Measurements from ENCODE around the gene GXYLT1. TPM values are rescaled to one million over a fixed set of nuclear protein-coding genes. Genes with fewer than 3 reads are reported as not detected.

The GXYLT1 gene
- total and polyA plus RNA-seq, 2 of the 13 experiments (the other 11 are each of a cell fraction or from before 2014, with no cell fraction given) = 7.8 to 17.0 TPM

GRCh38 chr12:42145197-42145549, 499 bp upstream of the GXYLT1 start:
- 0% methylated on average over 8 of the region's 8 CpGs for WGBS (ENCODE audit: low lambda C conversion rate)
- Histone ChIP-seq H3K27me3 (ENCODE audit: control insufficient read depth in 1 of 2, insufficient read depth in 2 of 2, low read length in 2 of 2) (no peaks in the 10 kb centered on the region), H2AFZ (ENCODE audit: low read length) (peak overlapping the region; percentile 88), H3K9me3 (ENCODE audit: low read length) (no peaks in the 10 kb centered on the region), H3K4me2 (ENCODE audit: low read depth, low read length) (peak overlapping the region; percentile 94), H3K27ac (ENCODE audit: extremely low read length, insufficient read depth, low read length) (peak overlapping the region; percentile 80), H4K20me1 (ENCODE audit: insufficient read depth, low read length) (peaks cover 21% of the 10 kb centered on the region), H3K4me1 (ENCODE audit: insufficient read depth, low read length) (peaks cover 45% of the 10 kb centered on the region), H3K36me3 (replicated peaks in 1 of 2; ENCODE audit: control insufficient read depth in 1 of 2, insufficient read depth in 2 of 2, low read length in 2 of 2) (no peaks in the 10 kb centered on the region), H3K4me3 (replicated peaks in 1 of 3; ENCODE audit: insufficient read depth in 1 of 3, low read depth in 2 of 3, low read length in 3 of 3) (peak overlapping the region; percentile 79 to 85 (median 83)), H3K9ac (ENCODE audit: insufficient read depth, low read depth, low read length) (peak overlapping the region; percentile 79), H3K79me2 (ENCODE audit: insufficient read depth, low read length) (peaks cover 40% of the 10 kb centered on the region)
- intact Hi-C loops (cut with micrococcal nuclease; ENCODE audit: unreplicated experiment) = no loop called here
- ChIA-PET POLR2A (interaction anchor here (1.0 kb wide), 2 partner anchors 10 to 90 kb away, joined by 3 to 4 read pairs; no protein-coding TSS in a partner anchor), CTCF (ENCODE audit: low intra/inter-chr PET ratio, low total read pairs) (interaction anchor here (0.6 kb wide), 1 partner anchor 35 kb away, joined by 4 read pairs; no protein-coding TSS in a partner anchor)
- DNase-seq (ENCODE audit: low spot score) (no peak), FAIRE-seq (no peak), ATAC-seq (peak; percentile 13)
- BruUV-seq (replicated peaks) = TSS peak; percentile 83
- in situ Hi-C loops (cut with HindIII; ENCODE audit: extremely low pct_ligation_motif_present, low pct_unique_long_range_greater_than_20kb) = no loop called here
- no peak for TF ChIP-seq POLR2A (IDR thresholded peaks at IDR 0.05; ENCODE audit: insufficient read depth in 1 of 2, low read depth in 2 of 2, low read length in 2 of 2)
- TF ChIP-seq, protein P1, sequence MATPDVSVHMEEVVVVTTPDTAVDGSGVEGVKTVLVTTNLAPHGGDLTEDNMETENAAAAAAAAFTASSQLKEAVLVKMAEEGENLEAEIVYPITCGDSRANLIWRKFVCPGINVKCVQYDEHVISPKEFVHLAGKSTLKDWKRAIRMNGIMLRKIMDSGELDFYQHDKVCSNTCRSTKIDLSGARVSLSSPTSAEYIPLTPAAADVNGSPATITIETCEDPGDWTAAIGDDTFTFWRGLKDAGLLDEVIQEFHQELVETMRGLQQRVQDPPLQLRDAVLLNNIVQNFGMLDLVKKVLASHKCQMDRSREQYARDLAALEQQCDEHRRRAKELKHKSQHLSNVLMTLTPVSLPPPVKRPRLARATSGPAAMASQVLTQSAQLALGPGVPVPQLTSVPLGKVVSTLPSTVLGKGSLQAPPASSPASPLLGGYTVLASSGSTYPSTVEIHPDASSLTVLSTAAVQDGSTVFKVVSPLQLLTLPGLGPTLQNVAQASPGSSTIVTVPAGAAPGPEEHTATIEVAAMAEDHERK (CRISPR knock-in tag; IDR thresholded peaks at IDR 0.05; ENCODE audit: low read depth) = no peak
- TF ChIP-seq AHDC1 (CRISPR knock-in tag; IDR thresholded peaks at IDR 0.05; ENCODE audit: borderline replicate concordance) = 0 out of 2 replicates have a peak, but pooled peaks have one; percentile 16
- TF ChIP-seq, protein P2, sequence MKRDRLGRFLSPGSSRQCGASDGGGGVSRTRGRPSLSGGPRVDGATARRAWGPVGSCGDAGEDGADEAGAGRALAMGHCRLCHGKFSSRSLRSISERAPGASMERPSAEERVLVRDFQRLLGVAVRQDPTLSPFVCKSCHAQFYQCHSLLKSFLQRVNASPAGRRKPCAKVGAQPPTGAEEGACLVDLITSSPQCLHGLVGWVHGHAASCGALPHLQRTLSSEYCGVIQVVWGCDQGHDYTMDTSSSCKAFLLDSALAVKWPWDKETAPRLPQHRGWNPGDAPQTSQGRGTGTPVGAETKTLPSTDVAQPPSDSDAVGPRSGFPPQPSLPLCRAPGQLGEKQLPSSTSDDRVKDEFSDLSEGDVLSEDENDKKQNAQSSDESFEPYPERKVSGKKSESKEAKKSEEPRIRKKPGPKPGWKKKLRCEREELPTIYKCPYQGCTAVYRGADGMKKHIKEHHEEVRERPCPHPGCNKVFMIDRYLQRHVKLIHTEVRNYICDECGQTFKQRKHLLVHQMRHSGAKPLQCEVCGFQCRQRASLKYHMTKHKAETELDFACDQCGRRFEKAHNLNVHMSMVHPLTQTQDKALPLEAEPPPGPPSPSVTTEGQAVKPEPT (CRISPR knock-in tag; IDR thresholded peaks at IDR 0.05; ENCODE audit: low read depth) = 0 out of 2 replicates have a peak, but pooled peaks have one; percentile 19
- TF ChIP-seq, protein P3, sequence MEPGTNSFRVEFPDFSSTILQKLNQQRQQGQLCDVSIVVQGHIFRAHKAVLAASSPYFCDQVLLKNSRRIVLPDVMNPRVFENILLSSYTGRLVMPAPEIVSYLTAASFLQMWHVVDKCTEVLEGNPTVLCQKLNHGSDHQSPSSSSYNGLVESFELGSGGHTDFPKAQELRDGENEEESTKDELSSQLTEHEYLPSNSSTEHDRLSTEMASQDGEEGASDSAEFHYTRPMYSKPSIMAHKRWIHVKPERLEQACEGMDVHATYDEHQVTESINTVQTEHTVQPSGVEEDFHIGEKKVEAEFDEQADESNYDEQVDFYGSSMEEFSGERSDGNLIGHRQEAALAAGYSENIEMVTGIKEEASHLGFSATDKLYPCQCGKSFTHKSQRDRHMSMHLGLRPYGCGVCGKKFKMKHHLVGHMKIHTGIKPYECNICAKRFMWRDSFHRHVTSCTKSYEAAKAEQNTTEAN (CRISPR knock-in tag; conservative IDR thresholded peaks at IDR 0.05) = peak; percentile 32; the same call in 1 of the 2 replicates
- TF ChIP-seq, protein P4, sequence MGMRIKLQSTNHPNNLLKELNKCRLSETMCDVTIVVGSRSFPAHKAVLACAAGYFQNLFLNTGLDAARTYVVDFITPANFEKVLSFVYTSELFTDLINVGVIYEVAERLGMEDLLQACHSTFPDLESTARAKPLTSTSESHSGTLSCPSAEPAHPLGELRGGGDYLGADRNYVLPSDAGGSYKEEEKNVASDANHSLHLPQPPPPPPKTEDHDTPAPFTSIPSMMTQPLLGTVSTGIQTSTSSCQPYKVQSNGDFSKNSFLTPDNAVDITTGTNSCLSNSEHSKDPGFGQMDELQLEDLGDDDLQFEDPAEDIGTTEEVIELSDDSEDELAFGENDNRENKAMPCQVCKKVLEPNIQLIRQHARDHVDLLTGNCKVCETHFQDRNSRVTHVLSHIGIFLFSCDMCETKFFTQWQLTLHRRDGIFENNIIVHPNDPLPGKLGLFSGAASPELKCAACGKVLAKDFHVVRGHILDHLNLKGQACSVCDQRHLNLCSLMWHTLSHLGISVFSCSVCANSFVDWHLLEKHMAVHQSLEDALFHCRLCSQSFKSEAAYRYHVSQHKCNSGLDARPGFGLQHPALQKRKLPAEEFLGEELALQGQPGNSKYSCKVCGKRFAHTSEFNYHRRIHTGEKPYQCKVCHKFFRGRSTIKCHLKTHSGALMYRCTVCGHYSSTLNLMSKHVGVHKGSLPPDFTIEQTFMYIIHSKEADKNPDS (CRISPR knock-in tag; IDR thresholded peaks at IDR 0.05) = 0 out of 2 replicates have a peak, but pooled peaks have one; percentile 0
- TF ChIP-seq MIER2 (CRISPR knock-in tag; IDR thresholded peaks at IDR 0.05) = 0 out of 2 replicates have a peak, but pooled peaks have one; percentile 17
- TF ChIP-seq MYNN (CRISPR knock-in tag; IDR thresholded peaks at IDR 0.05; ENCODE audit: low read depth) = 0 out of 2 replicates have a peak, but pooled peaks have one; percentile 4
- TF ChIP-seq ZNF557 (CRISPR knock-in tag; IDR thresholded peaks at IDR 0.05) = 0 out of 2 replicates have a peak, but pooled peaks have one; percentile 18
- peak; percentile 57 for TF ChIP-seq NR2F6 (IDR thresholded peaks at IDR 0.05)
- no peak for TF ChIP-seq NR2F6 (CRISPR knock-in tag; IDR thresholded peaks at IDR 0.05)
- TF ChIP-seq ZNF232 (CRISPR knock-in tag; IDR thresholded peaks at IDR 0.05; ENCODE audit: borderline replicate concordance) = 0 out of 2 replicates have a peak, but pooled peaks have one; percentile 12

Measured in HepG2 (cell line).